HEK293 (cell line): ENCODE results near the gene PLXNA3.
A peak's percentile ranks its signal among the peaks of the same experiment; 100 is the strongest.

Experiments
- CTCF ChIA-PET: fragments of 350-600 bp; formaldehyde crosslinking; extraction: SDS; loops from one replicate; lab custom pipeline; 2021; ENCODE audit warnings: antibody characterized with exemption; lab: Yijun Ruan, JAX
- POLR2A ChIA-PET: fragments of 300-600 bp; formaldehyde crosslinking; extraction: SDS; loops from one replicate; lab custom pipeline; 2020; ENCODE audit warnings: antibody characterized with exemption, inconsistent platforms; lab: Yijun Ruan, JAX
- H3K27ac ChIP-seq: fragments of 200-500 bp; sonication (Bioruptor generic); 2 replicates; pipeline ENCODE4 v1.5.1; 2014; ENCODE audit warnings: low read depth, low read length, control low read depth, inconsistent platforms; ENCODE audit errors: extremely low read depth
- H3K36me3 ChIP-seq, 2 experiments: fragments of 200-500 bp in 1 of 2; sonication (Bioruptor generic) in 1 of 2; 1 replicate in 1 of 2; 2 replicates in 1 of 2; pipeline ENCODE4 v1.5.1; 2014 to 2017; ENCODE audit warnings: inconsistent platforms in 2 of 2, low read length in 2 of 2; ENCODE audit not compliant: control insufficient read depth in 2 of 2, insufficient read depth in 1 of 2
- H3K4me1 ChIP-seq: fragments of 200-500 bp; sonication (Bioruptor generic); 2 replicates; pipeline ENCODE4 v1.5.1; 2014; ENCODE audit warnings: mild to moderate bottlenecking, low read length, inconsistent platforms; ENCODE audit not compliant: control insufficient read depth, insufficient read depth
- H3K4me3 ChIP-seq: 2 replicates; pipeline ENCODE4 v1.5.1; 2011; ENCODE audit warnings: low read depth, mild to moderate bottlenecking, control low read depth, low read length, moderate library complexity
- H3K9me3 ChIP-seq: fragments of 200-500 bp; sonication (Bioruptor generic); 2 replicates; pipeline ENCODE4 v1.5.1; 2014; ENCODE audit warnings: low read depth, low read length, inconsistent platforms; ENCODE audit not compliant: control insufficient read depth, insufficient read depth
- HIC1 ChIP-seq: fragments of 450-650 bp; formaldehyde crosslinking; IDR thresholded peaks from 2 replicates; pipeline ENCODE4 v1.5.1; 2016; ENCODE audit warnings: missing biosample characterization, missing genetic modification characterization
- HOXD13 ChIP-seq: sonication (generic); formaldehyde crosslinking; IDR thresholded peaks from 2 replicates; pipeline ENCODE4 v1.8.0; 2022; ENCODE audit warnings: missing genetic modification reagents, borderline replicate concordance
- KLF8 ChIP-seq: fragments of 450-650 bp; formaldehyde crosslinking; IDR thresholded peaks from 2 replicates; pipeline ENCODE4 v1.5.1; 2016; ENCODE audit warnings: missing biosample characterization, missing genetic modification characterization
- PBX3 ChIP-seq: sonication (generic); formaldehyde crosslinking; IDR thresholded peaks from 2 replicates; pipeline ENCODE4 v1.8.1; 2022; ENCODE audit warnings: mild to moderate bottlenecking, moderate library complexity, missing genetic modification reagents
- SP2 ChIP-seq: fragments of 450-650 bp; formaldehyde crosslinking; IDR thresholded peaks from 2 replicates; pipeline ENCODE4 v1.5.1; 2016; ENCODE audit warnings: missing biosample characterization, missing genetic modification characterization
- ZBTB17 ChIP-seq: fragments of 450-650 bp; formaldehyde crosslinking; IDR thresholded peaks from 2 replicates; pipeline ENCODE4 v1.5.1; 2016; ENCODE audit warnings: missing biosample characterization, missing genetic modification characterization
- ZNF16 ChIP-seq: fragments of 450-650 bp; formaldehyde crosslinking; IDR thresholded peaks from 2 replicates; pipeline ENCODE4 v1.5.1; 2016; ENCODE audit warnings: low read depth, missing biosample characterization, missing genetic modification characterization
- ZNF19 ChIP-seq: fragments of 450-650 bp; formaldehyde crosslinking; IDR thresholded peaks from 2 replicates; pipeline ENCODE4; 2016; ENCODE audit warnings: missing biosample characterization, missing genetic modification characterization, low read depth
- ZNF223 ChIP-seq: fragments of 450-650 bp; formaldehyde crosslinking; IDR thresholded peaks from 2 replicates; pipeline ENCODE4 v1.5.1; 2016; ENCODE audit warnings: missing biosample characterization, missing genetic modification characterization
- ZNF335 ChIP-seq: fragments of 450-650 bp; formaldehyde crosslinking; conservative IDR thresholded peaks from 2 replicates; pipeline ENCODE4 v1.5.1; 2016; ENCODE audit warnings: missing biosample characterization, missing genetic modification characterization
- ZNF600 ChIP-seq: fragments of 450-650 bp; formaldehyde crosslinking; IDR thresholded peaks from 2 replicates; pipeline ENCODE4 v1.5.1; 2016; ENCODE audit warnings: missing biosample characterization, missing genetic modification characterization
- ZNF639 ChIP-seq: fragments of 450-650 bp; formaldehyde crosslinking; IDR thresholded peaks from 2 replicates; pipeline ENCODE4 v1.5.1; 2016; ENCODE audit warnings: missing biosample characterization, missing genetic modification characterization
- ZNF747 ChIP-seq: fragments of 450-650 bp; formaldehyde crosslinking; IDR thresholded peaks from 2 replicates; pipeline ENCODE4 v1.5.1; 2016; ENCODE audit warnings: missing biosample characterization, missing genetic modification characterization
- ZSCAN23 ChIP-seq: fragments of 450-650 bp; formaldehyde crosslinking; IDR thresholded peaks from 2 replicates; pipeline ENCODE4 v1.5.1; 2016; ENCODE audit warnings: missing biosample characterization, missing genetic modification characterization
- ZSCAN4 ChIP-seq: fragments of 450-650 bp; formaldehyde crosslinking; IDR thresholded peaks from 2 replicates; pipeline ENCODE4 v1.5.1; 2017; ENCODE audit warnings: missing biosample characterization, missing genetic modification characterization
- ZSCAN5A ChIP-seq: fragments of 450-650 bp; formaldehyde crosslinking; IDR thresholded peaks from 2 replicates; pipeline ENCODE4 v1.5.1; 2016; ENCODE audit warnings: missing biosample characterization, missing genetic modification characterization
- TF ChIP-seq, protein P1 (sequence below): fragments of 450-650 bp; formaldehyde crosslinking; IDR thresholded peaks from 2 replicates; pipeline ENCODE4 v1.5.1; 2016; ENCODE audit warnings: missing biosample characterization, missing genetic modification characterization, low read depth
- TF ChIP-seq, protein P2 (sequence below): fragments of 450-650 bp; formaldehyde crosslinking; IDR thresholded peaks from 2 replicates; pipeline ENCODE4 v1.5.1; 2016; ENCODE audit warnings: missing biosample characterization, missing genetic modification characterization

Gene PLXNA3

DNA sequence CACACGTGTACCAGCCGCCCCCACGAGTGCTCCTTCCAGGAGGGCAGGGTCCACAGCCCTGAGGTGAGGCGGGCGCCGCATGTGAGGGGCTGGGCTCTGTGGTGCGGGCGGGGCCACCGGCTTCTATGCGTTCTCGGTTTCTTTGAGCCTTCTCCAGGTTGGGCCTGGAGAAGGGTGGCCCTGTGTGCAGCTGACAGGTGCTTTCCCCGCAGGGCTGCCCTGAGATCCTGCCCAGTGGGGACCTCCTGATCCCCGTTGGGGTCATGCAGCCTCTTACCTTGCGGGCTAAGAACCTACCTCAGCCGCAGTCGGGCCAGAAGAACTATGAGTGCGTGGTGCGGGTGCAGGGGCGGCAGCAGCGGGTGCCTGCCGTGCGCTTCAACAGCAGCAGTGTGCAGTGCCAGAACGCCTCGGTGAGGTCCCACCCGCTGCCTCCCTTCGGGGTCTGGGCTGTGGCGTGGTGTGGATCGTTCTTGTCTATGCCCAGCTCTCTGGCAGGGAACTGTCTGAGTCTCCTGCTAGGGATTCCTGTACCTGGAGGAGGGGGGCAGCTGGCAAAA, 6.8 kb downstream of the PLXNA3 start:
- Histone ChIP-seq H3K36me3 (peaks cover 0 to 95% of the 10 kb centered on the region in 2 experiments; a peak in 1 of 3 replicates), H3K27ac (no peak overlapping the region), H3K9me3 (no peaks in the 10 kb centered on the region), H3K4me1 (no peaks in the 10 kb centered on the region), H3K4me3 (no peak overlapping the region)
- TF ChIP-seq ZNF600 (tag by site-specific recombination) (0 out of 2 replicates have a peak, but pooled peaks have one; percentile 36), SP2 (tag by site-specific recombination) (no peak)
- ChIA-PET POLR2A (no interaction called here), CTCF (interaction anchor here (0.6 kb wide), 1 partner anchor 11 kb away, joined by 3 read pairs; no protein-coding TSS in a partner anchor)

DNA sequence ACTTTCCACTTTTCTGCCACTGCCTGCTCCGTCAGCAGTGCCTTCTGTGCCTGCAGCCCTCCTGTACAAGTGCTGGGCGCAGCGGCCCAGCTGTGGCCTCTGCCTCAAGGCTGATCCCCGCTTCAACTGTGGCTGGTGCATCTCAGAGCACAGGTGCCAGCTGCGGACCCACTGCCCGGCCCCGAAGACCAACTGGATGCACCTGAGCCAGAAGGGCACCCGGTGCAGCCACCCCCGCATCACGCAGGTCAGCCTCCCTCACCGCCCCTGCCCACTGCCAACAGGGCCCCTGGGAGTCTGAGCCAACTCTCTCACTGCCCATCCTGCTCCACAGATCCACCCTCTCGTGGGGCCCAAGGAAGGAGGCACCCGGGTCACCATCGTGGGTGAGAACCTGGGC, 7.5 kb downstream of the PLXNA3 start:
- H3K4me1 ChIP-seq = no peaks in the 10 kb centered on the region
- H3K27ac ChIP-seq = no peak overlapping the region
- ChIA-PET POLR2A (interaction anchor here (0.9 kb wide), 1 partner anchor 13 kb away, joined by 4 read pairs; no protein-coding TSS in a partner anchor), CTCF (interaction anchor here (0.6 kb wide), 1 partner anchor 10 kb away, joined by 3 read pairs; no protein-coding TSS in a partner anchor)
- H3K4me3 ChIP-seq = no peak overlapping the region
- no peaks in the 10 kb centered on the region for H3K9me3 ChIP-seq
- peaks cover 0 to 97% of the 10 kb centered on the region in 2 experiments; a peak in 1 of 3 replicates for H3K36me3 ChIP-seq
- TF ChIP-seq ZNF16 (tag by site-specific recombination) (no peak), HOXD13 (CRISPR knock-in tag) (no peak), ZSCAN4 (tag by site-specific recombination) (no peak), ZNF747 (tag by site-specific recombination) (no peak), ZNF19 (tag by site-specific recombination) (no peak), PBX3 (no peak), HIC1 (tag by site-specific recombination) (no peak), ZNF223 (tag by site-specific recombination) (no peak), ZNF335 (tag by site-specific recombination) (no peak), ZBTB17 (tag by site-specific recombination) (no peak), ZSCAN23 (no peak), ZSCAN5A (tag by site-specific recombination) (no peak), ZNF639 (no peak), KLF8 (tag by site-specific recombination) (no peak)
- TF ChIP-seq, protein P1, sequence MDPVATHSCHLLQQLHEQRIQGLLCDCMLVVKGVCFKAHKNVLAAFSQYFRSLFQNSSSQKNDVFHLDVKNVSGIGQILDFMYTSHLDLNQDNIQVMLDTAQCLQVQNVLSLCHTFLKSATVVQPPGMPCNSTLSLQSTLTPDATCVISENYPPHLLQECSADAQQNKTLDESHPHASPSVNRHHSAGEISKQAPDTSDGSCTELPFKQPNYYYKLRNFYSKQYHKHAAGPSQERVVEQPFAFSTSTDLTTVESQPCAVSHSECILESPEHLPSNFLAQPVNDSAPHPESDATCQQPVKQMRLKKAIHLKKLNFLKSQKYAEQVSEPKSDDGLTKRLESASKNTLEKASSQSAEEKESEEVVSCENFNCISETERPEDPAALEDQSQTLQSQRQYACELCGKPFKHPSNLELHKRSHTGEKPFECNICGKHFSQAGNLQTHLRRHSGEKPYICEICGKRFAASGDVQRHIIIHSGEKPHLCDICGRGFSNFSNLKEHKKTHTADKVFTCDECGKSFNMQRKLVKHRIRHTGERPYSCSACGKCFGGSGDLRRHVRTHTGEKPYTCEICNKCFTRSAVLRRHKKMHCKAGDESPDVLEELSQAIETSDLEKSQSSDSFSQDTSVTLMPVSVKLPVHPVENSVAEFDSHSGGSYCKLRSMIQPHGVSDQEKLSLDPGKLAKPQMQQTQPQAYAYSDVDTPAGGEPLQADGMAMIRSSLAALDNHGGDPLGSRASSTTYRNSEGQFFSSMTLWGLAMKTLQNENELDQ (tag by site-specific recombination) = no peak
- TF ChIP-seq, protein P2, sequence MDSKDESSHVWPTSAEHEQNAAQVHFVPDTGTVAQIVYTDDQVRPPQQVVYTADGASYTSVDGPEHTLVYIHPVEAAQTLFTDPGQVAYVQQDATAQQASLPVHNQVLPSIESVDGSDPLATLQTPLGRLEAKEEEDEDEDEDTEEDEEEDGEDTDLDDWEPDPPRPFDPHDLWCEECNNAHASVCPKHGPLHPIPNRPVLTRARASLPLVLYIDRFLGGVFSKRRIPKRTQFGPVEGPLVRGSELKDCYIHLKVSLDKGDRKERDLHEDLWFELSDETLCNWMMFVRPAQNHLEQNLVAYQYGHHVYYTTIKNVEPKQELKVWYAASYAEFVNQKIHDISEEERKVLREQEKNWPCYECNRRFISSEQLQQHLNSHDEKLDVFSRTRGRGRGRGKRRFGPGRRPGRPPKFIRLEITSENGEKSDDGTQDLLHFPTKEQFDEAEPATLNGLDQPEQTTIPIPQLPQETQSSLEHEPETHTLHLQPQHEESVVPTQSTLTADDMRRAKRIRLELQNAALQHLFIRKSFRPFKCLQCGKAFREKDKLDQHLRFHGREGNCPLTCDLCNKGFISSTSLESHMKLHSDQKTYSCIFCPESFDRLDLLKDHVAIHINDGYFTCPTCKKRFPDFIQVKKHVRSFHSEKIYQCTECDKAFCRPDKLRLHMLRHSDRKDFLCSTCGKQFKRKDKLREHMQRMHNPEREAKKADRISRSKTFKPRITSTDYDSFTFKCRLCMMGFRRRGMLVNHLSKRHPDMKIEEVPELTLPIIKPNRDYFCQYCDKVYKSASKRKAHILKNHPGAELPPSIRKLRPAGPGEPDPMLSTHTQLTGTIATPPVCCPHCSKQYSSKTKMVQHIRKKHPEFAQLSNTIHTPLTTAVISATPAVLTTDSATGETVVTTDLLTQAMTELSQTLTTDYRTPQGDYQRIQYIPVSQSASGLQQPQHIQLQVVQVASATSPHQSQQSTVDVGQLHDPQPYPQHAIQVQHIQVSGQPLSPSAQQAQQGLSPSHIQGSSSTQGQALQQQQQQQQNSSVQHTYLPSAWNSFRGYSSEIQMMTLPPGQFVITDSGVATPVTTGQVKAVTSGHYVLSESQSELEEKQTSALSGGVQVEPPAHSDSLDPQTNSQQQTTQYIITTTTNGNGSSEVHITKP (tag by site-specific recombination) = no peak
